GM12891 (cell line): ENCODE results near the gene LY9.

Experiments
- POLR2A ChIP-seq: IDR thresholded peaks from 2 replicates; pipeline ENCODE4 v1.6.1; 2011; ENCODE audit warnings: low read depth, low read length, control low read depth
- POLR2AphosphoS5 ChIP-seq: IDR thresholded peaks from 2 replicates; pipeline ENCODE4 v1.6.1; 2011; ENCODE audit warnings: low read depth, low read length, control low read depth
- TAF1 ChIP-seq: IDR thresholded peaks from 2 replicates; pipeline ENCODE4 v1.6.1; 2011; ENCODE audit warnings: low read depth, low read length, control low read depth

DNA sequence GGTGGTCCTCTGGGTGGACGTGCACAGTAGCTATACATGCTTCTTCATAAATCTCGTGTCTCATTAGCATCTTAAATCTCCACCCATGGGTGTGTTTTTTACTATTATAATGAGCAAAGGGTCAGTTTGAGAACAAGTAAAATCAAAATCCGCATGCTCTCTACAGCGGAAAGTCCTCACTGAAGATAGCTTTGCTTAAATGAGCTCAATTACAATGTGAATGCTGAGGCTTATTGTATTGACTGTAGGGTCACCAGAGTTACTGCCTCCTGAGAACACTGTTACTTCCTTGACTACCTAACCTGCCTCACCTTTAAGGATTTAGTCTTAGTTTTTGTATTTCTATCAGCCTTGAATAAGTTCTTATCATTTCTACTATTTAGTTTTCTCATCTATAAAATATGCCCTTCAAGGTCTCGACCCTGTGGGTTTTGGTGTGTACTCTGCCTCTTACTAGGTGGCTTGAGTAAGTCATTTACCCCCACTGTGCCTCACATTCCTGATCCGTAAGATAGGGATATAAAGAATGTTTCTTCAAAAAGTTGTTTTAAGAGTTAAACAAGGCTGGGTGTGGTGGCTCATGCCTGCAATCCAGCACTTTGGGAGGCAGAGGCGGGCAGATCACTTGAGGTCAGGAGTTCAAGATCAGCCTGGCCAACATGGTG lies 49.0 kb upstream of the LY9 start:
- TF ChIP-seq POLR2A (no peak), POLR2AphosphoS5 (no peak), TAF1 (no peak)
